ENCODE data around the gene SUN2.

The SUN2 gene

GRCh38 chr22:38772623-38772873 is 16.8 kb upstream of the SUN2 start:
- no peak for TF ChIP-seq CTCF (IDR thresholded peaks at IDR 0.05; ENCODE audit: low read depth, low read length, missing control alignments)
- H3K4me3 ChIP-seq (replicated peaks; ENCODE audit: low read depth, low read length), result no peak overlapping the region
- DNase-seq (ENCODE audit: extremely low read depth, low read depth), result no peak

- no peak for DNase-seq (ENCODE audit: extremely low read depth, low read depth)
- no peak for TF ChIP-seq CTCF (IDR thresholded peaks at IDR 0.05; ENCODE audit: low read depth, low read length, missing control alignments)
- H3K4me3 ChIP-seq (replicated peaks; ENCODE audit: low read depth, low read length), result no peak overlapping the region
Observed at GRCh38 chr22:38770257-38770949, 14.6 kb upstream of the SUN2 start.

GRCh38 chr22:38768036-38768435 is 12.2 kb upstream of the SUN2 start:
- H3K4me3 ChIP-seq (replicated peaks; ENCODE audit: low read depth, low read length), result no peak overlapping the region
- TF ChIP-seq CTCF (IDR thresholded peaks at IDR 0.05; ENCODE audit: low read depth, low read length, missing control alignments), result no peak
- DNase-seq (ENCODE audit: extremely low read depth, low read depth), result no peak

- no peak for DNase-seq (ENCODE audit: extremely low read depth, low read depth)
- no peak for TF ChIP-seq CTCF (IDR thresholded peaks at IDR 0.05; ENCODE audit: low read depth, low read length, missing control alignments)
Observed at GRCh38 chr22:38767313-38767712, 11.5 kb upstream of the SUN2 start.

GRCh38 chr22:38766076-38766777 is 10.4 kb upstream of the SUN2 start:
- peak; percentile 59 for DNase-seq (ENCODE audit: extremely low read depth, low read depth)
- TF ChIP-seq CTCF (IDR thresholded peaks at IDR 0.05; ENCODE audit: low read depth, low read length, missing control alignments), result peak; percentile 99
- H3K4me3 ChIP-seq (replicated peaks; ENCODE audit: low read depth, low read length), result no peak overlapping the region

More at GRCh38 chr22:38767313-38767712, 11.5 kb upstream of the SUN2 start:
- H3K4me3 ChIP-seq (replicated peaks; ENCODE audit: low read depth, low read length), result no peak overlapping the region

- no peak overlapping the region for H3K4me3 ChIP-seq (replicated peaks; ENCODE audit: low read depth, low read length)
- DNase-seq (ENCODE audit: extremely low read depth, low read depth), result no peak
- TF ChIP-seq CTCF (IDR thresholded peaks at IDR 0.05; ENCODE audit: low read depth, low read length, missing control alignments), result no peak
Observed at GRCh38 chr22:38762551-38762983, 6.8 kb upstream of the SUN2 start.

All from HFF-Myc (cell line).